ENCODE data around the gene MCUB. TPM values are rescaled to one million over a fixed set of nuclear protein-coding genes. Genes with fewer than 3 reads are reported as not detected.

Gene MCUB
- total and polyA plus RNA-seq, 9 of the 15 experiments (the other 6 are each of a cell fraction or from before 2014, with no cell fraction given) = 1.4 to 21.5 (median 5.4) TPM

- peak in 2 of 4 experiments; percentile 53 to 94 for DNase-seq (ENCODE audit: extremely low read depth in 1 of 4, low spot score in 3 of 4)
- peak; percentile 88 for ATAC-seq
- no peaks in the 10 kb centered on the region for H3K27me3 ChIP-seq (ENCODE audit: control insufficient read depth in 2 of 2, insufficient read depth in 2 of 2, low read length in 2 of 2)
- peaks cover 17 to 40% of the 10 kb centered on the region in 2 experiments for H3K4me1 ChIP-seq (replicated peaks in 1 of 2; ENCODE audit: control insufficient read depth in 2 of 2, insufficient read depth in 2 of 2, low read length in 2 of 2)
- H3K9ac ChIP-seq (ENCODE audit: insufficient read depth in 1 of 2, low read depth in 2 of 2, low read length in 2 of 2) = peak overlapping the region in 1 of 2 experiments; percentile 33; a peak in 1 of 4 replicates
- intact Hi-C loops (cut with micrococcal nuclease) (no loop called here), in situ Hi-C loops (cut with MboI) (no loop called here)
- H3K36me3 ChIP-seq (ENCODE audit: control insufficient read depth, insufficient read depth, low read length) = no peaks in the 10 kb centered on the region
- peak; percentile 99 for FAIRE-seq
- ChIA-PET POLR2A (interaction anchor here (1.0 to 1.1 kb wide), 2 partner anchors 16 to 79 kb away, joined by 3 read pairs; partner anchors contain the start of gene GAR1), CTCF (ENCODE audit: low intra/inter-chr PET ratio) (no interaction called here)
- no TSS peak for BruUV-seq (replicated peaks)
- peak overlapping the region; percentile 66 for H3K27ac ChIP-seq (ENCODE audit: extremely low read depth, low read depth, low read length)
- no peaks in the 10 kb centered on the region for H3K79me2 ChIP-seq (ENCODE audit: control insufficient read depth, insufficient read depth, low read length)
- H2AFZ ChIP-seq (ENCODE audit: low read depth, low read length) = peak overlapping the region; percentile 84
- no peak overlapping the region for H3K4me3 ChIP-seq
- no peaks in the 10 kb centered on the region for H3K9me1 ChIP-seq (ENCODE audit: control insufficient read depth, insufficient read depth, low read length)
- H4K20me1 ChIP-seq (replicated peaks; ENCODE audit: control insufficient read depth, insufficient read depth, low read length) = no peaks in the 10 kb centered on the region
- H3K4me2 ChIP-seq (ENCODE audit: insufficient read depth, low read length) = peak overlapping the region; percentile 32; the same call in 1 of the 2 replicates
- H3K9me3 ChIP-seq (replicated peaks; ENCODE audit: control insufficient read depth, insufficient read depth, low read depth, low read length) = no peaks in the 10 kb centered on the region
- 25% methylated on average over 7 of the region's 7 CpGs for WGBS (ENCODE audit: insufficient coverage, low coverage, missing lambda C conversion rate)
- TF ChIP-seq, protein P1, sequence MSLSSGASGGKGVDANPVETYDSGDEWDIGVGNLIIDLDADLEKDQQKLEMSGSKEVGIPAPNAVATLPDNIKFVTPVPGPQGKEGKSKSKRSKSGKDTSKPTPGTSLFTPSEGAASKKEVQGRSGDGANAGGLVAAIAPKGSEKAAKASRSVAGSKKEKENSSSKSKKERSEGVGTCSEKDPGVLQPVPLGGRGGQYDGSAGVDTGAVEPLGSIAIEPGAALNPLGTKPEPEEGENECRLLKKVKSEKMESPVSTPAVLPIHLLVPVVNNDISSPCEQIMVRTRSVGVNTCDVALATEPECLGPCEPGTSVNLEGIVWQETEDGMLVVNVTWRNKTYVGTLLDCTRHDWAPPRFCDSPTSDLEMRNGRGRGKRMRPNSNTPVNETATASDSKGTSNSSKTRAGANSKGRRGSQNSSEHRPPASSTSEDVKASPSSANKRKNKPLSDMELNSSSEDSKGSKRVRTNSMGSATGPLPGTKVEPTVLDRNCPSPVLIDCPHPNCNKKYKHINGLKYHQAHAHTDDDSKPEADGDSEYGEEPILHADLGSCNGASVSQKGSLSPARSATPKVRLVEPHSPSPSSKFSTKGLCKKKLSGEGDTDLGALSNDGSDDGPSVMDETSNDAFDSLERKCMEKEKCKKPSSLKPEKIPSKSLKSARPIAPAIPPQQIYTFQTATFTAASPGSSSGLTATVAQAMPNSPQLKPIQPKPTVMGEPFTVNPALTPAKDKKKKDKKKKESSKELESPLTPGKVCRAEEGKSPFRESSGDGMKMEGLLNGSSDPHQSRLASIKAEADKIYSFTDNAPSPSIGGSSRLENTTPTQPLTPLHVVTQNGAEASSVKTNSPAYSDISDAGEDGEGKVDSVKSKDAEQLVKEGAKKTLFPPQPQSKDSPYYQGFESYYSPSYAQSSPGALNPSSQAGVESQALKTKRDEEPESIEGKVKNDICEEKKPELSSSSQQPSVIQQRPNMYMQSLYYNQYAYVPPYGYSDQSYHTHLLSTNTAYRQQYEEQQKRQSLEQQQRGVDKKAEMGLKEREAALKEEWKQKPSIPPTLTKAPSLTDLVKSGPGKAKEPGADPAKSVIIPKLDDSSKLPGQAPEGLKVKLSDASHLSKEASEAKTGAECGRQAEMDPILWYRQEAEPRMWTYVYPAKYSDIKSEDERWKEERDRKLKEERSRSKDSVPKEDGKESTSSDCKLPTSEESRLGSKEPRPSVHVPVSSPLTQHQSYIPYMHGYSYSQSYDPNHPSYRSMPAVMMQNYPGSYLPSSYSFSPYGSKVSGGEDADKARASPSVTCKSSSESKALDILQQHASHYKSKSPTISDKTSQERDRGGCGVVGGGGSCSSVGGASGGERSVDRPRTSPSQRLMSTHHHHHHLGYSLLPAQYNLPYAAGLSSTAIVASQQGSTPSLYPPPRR (CRISPR knock-in tag; IDR thresholded peaks at IDR 0.05; ENCODE audit: borderline replicate concordance) = no peak
- 0 out of 4 replicates have a peak, but pooled peaks of 1 of the 2 experiments have one; percentile 9 for TF ChIP-seq TBL1XR1 (IDR thresholded peaks at IDR 0.05; ENCODE audit: low read length in 2 of 2)
- no peak for TF ChIP-seq SIN3A (IDR thresholded peaks at IDR 0.05; ENCODE audit: borderline replicate concordance in 2 of 2, control insufficient read depth in 1 of 2, low read depth in 2 of 2, low read length in 2 of 2)
- no peak for TF ChIP-seq RBM15 (IDR thresholded peaks at IDR 0.05; ENCODE audit: insufficient read depth, low read length)
- TF ChIP-seq, protein P2, sequence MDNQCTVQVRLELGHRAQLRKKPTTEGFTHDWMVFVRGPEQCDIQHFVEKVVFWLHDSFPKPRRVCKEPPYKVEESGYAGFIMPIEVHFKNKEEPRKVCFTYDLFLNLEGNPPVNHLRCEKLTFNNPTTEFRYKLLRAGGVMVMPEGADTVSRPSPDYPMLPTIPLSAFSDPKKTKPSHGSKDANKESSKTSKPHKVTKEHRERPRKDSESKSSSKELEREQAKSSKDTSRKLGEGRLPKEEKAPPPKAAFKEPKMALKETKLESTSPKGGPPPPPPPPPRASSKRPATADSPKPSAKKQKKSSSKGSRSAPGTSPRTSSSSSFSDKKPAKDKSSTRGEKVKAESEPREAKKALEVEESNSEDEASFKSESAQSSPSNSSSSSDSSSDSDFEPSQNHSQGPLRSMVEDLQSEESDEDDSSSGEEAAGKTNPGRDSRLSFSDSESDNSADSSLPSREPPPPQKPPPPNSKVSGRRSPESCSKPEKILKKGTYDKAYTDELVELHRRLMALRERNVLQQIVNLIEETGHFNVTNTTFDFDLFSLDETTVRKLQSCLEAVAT (IDR thresholded peaks at IDR 0.05) = no peak
- TF ChIP-seq HDAC8 (tag; IDR thresholded peaks at IDR 0.05) = no peak
- TF ChIP-seq MECOM (CRISPR knock-in tag; IDR thresholded peaks at IDR 0.05) = 0 out of 2 replicates have a peak, but pooled peaks have one; percentile 58
- TF ChIP-seq ZNF395 (CRISPR knock-in tag; IDR thresholded peaks at IDR 0.05) = no peak
- no peak for TF ChIP-seq DEAF1 (CRISPR knock-in tag; IDR thresholded peaks at IDR 0.05)
Measured at GRCh38 chr4:109735566-109736365, 175.7 kb downstream of the MCUB start.
